ENCODE data around the gene CHST6.

DNA sequence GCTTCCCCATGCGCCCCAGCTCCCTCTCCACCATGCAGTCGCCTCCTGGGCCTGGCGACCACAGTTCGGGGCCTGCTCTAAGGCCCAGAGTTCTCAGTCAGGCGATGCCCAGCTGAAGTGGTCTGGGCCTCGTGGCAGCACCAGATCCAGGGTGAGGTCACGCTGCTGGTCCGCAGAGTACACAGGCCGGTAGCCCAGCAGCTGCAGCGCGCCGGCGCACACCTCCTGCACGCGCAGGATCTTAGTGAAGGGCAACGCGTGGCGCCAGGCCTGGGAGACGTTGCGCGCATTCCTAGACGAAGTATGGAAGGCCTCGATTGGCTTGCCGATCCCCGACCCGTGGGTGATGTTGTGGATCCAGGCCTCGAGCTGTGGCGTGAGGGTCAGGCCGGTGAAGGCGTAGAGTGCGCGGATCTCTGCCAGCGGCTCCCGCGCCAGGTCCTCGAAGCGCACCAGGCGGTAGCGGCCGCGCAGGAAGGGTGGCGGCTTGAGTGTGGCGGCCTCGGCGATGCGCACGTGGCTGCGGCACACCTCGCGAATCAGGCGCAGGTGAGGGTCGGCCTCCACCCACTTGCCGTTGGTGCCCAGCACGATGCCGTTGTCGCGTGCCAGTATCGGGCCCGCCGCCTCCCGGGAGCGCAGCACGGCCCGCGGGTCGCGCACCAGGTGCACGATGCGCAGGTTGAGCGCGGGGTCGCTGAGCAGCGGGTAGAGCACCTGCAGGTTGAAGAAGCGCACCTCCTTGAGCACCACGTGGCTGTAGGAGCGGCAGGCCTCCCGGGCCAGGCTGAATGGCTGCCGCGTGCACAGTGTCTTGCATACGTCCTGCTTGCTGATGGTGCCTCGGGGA is 34.0 kb upstream of the CHST6 start:
- no peak for TF ChIP-seq POLR2AphosphoS5 (IDR thresholded peaks at IDR 0.05)
- TF ChIP-seq, protein P1, sequence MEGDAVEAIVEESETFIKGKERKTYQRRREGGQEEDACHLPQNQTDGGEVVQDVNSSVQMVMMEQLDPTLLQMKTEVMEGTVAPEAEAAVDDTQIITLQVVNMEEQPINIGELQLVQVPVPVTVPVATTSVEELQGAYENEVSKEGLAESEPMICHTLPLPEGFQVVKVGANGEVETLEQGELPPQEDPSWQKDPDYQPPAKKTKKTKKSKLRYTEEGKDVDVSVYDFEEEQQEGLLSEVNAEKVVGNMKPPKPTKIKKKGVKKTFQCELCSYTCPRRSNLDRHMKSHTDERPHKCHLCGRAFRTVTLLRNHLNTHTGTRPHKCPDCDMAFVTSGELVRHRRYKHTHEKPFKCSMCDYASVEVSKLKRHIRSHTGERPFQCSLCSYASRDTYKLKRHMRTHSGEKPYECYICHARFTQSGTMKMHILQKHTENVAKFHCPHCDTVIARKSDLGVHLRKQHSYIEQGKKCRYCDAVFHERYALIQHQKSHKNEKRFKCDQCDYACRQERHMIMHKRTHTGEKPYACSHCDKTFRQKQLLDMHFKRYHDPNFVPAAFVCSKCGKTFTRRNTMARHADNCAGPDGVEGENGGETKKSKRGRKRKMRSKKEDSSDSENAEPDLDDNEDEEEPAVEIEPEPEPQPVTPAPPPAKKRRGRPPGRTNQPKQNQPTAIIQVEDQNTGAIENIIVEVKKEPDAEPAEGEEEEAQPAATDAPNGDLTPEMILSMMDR (IDR thresholded peaks at IDR 0.05), result no peak
- no peak for TF ChIP-seq POLR2A (IDR thresholded peaks at IDR 0.05)

All from breast epithelium (tissue), 3 donors.